NCI-H1105 treated with DMSO at 0.1 percent for 48 hours (cell line): ENCODE data around the gene JMJD6.
"Not testable (repeated sequence)": the region's sequence is repeated elsewhere in the genome, so short reads cannot be mapped to it uniquely, and the experiment has no call there.

ENCODE experiments used
- DNase-seq: peaks from one replicate; lab custom pipeline; 2025; lab: John Stamatoyannopoulos, UW

The JMJD6 gene

GRCh38 chr17:76736349-76737081 is 10.1 kb upstream of the JMJD6 start:
- DNase-seq: peak; percentile 46

DNA sequence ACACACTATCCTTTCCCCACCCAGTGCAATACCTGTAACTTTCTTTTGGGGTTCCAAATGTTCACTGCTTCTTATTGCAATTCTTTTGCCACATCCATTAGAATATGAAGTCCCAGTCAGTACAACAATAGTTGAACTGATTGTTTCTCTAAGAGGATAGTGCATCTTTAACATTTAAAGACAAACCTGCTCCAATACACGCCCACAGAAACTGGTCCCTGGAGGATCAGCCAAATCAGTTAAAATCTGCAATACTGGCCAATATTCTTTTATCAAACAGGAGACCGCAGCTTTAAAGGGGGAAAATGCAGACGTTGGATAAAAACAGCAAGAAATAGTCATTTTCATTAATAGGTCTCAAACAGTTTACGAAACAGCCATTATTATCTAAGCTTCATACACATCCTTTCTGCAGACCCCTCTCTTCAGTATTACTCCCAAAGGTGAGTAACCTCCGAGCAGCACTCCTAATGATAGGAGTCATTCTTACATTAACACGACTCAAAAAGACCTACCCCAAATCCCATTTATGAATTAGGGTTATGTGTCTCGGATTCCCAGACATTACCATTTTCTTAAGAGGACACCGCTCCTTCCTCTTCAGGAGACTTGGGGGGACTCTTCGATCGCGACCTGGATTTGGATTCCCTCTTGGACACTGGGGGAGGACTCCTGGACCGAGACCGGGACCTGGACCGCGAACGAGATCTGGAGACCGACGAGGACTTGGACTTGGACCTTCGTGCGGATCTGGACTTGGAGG is 9.4 kb upstream of the JMJD6 start:
- no peak for DNase-seq

GRCh38 chr17:76735006-76735405 is 8.6 kb upstream of the JMJD6 start:
- no peak for DNase-seq

GRCh38 chr17:76734080-76734840 is 7.9 kb upstream of the JMJD6 start:
- no peak for DNase-seq

GRCh38 chr17:76733618-76733957 is 7.2 kb upstream of the JMJD6 start:
- no peak for DNase-seq

DNA sequence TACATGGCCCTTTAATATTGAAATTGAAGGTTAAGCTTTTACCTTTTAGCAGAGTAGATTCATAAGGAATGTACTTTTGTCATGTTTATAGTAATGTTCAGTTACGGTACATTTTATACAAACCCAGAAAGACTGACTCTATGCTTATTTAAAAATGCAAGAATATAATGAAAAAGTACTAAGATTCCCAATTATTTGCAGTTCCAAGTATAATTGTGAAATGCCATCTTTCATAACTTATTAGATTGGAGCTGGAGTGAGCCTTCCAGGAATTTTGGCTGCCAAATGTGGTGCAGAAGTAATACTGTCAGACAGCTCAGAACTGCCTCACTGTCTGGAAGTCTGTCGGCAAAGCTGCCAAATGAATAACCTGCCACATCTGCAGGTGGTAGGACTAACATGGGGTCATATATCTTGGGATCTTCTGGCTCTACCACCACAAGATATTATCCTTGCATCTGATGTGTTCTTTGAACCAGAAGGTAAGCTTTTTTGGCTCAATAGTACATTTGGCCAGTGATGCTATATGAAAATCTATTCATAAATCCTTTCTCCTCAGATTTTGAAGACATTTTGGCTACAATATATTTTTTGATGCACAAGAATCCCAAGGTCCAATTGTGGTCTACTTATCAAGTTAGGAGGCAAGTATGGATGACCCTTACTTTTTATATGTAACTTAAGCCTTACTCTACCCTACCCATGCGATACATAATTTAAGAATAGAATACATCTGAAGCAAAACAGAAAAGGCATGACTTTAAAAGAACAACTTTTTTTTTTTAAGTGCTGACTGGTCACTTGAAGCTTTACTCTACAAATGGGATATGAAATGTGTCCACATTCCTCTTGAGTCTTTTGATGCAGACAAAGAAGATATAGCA is 6.6 kb upstream of the JMJD6 start:
- DNase-seq: no peak

DNA sequence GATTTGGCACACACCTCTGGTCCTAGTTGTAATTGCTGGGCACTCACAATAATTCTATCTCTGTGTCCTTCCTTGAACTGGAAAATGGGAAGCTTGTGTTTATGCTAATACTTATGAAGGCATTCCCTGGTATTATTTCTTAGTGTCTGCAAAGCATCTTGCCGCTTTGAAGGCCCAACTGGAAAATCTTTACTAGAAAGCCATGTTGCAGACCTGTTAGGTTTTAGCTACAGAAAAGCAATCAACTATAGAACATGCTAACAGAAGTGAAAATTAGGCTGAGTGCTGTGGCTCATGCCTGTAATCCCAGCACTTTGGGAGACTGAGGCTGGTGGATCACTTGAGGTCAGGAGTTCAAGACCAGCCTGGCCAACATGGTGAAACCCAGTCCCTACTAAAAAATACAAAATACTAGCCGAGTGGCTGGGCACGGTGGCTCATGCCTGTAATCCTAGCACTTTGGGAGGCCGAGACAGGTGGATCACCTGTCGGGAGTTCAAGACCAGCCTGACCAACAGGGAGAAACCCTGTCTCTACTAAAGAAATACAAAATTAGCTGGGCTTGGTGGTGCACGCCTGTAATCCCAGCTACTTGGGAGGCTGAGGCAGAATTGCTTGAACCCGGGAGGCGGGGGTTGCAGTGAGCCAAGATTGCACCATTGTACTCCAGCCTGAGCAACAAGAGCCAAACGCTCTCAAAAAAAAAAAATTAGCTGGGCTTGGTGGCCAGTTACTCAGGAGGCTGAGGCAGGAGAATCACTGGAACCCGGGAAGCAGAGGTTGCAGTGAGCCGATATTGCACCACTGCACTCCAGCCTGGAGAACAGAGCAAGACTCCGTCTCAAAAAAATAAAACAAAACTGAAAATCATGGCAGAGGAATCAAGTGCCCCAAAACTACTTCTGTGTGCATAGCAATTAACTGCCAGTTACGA is 5.7 kb upstream of the JMJD6 start:
- DNase-seq: not testable (repeated sequence)

DNA sequence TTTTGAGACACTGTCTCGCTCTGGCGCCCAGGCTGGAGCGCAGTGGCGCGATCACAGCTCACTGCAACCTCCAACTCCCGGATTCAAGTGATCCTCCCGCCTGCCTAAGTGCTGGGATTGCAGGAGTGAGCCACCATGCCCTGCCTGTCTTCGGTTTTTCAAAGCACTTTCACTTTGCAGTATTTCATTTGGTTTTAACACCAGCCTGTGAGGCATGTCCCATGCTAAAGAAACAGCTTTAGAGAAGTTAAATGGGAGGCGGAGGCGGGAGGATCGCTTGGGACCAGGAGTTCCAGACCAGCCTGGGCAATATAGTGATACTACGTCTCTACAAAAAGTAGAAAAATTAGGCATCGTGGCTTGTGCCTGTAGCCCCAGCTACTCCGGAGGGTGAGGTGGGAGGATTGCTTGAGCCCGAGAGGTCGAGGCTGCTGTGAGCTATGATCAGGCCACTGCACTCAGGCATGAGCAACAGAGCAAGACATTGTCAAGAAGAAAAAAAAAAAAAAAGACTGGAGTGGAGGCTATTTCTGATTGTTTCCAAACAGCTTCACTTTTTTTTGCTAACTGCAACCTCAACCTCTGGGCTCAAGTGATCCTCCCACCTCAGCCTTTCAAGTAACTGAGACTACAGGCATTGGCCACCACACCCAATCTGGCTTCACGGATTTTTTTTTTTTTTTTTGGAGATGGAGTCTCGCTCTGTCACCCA is 1.5 kb upstream of the JMJD6 start:
- DNase-seq: no peak

GRCh38 chr17:76726776-76727718 is 641 bp upstream of the JMJD6 start, which contains the start of gene METTL23:
Gene METTL23, plus strand, starts transcription at chr17:76726839. Its CDS starts 2,872 bp downstream, at chr17:76729711.
- peak; percentile 40 for DNase-seq

DNA sequence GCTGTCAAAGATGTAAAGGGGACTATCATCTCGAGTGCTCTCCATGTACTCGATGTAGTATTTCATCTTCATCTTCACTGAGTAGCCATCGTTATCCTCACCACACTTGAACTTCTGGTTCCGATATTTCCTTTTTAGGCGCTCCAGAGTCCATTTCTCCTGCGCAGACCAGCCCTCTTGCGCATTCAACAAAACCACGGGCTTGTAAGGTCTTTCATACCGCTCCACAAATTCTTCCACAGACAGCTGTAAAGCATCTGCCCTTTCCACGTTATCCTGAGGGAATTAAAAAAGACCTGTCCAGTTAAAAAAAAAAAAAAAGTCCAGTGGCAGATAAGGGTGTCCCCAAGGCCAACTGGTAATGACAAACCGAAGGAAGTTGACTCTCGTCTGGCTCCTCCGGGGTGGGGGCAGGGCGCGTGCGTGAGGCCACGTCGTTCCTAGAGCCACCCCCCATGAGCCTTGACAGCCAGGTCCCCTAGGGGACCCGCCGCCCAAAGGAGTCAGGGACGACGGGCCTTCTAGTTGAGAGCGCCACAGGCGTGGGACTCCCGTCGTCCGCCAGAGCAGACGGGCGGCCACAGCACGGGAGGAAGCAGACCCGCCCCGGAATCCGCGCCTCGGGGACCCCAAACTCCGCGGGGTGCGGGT is 701 bp downstream of the JMJD6 start:
- no peak for DNase-seq

DNA sequence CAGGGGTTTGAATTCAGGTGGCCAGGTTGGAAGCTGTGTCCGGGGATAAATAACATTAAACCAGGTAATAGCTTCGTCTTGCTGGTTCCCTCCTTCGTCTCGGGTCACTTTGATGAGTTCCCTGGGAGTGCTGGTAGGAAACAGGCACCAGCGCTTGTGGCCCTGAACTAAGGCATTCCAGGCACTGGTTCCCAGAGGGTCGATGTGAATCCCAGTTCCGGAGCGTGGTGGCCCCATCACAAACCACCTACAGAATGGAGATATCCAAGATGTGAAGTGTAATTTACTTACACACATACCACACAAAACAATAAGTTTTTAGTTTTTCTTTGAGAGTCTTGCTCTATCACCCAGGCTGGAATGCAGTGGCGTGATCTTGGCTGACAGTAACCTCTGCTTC is 2.6 kb downstream of the JMJD6 start:
- DNase-seq: no peak

GRCh38 chr17:76722977-76723376 is 3.4 kb downstream of the JMJD6 start:
- DNase-seq: not testable (repeated sequence)

GRCh38 chr17:76722279-76722678 is 4.1 kb downstream of the JMJD6 start:
- DNase-seq: no peak

DNA sequence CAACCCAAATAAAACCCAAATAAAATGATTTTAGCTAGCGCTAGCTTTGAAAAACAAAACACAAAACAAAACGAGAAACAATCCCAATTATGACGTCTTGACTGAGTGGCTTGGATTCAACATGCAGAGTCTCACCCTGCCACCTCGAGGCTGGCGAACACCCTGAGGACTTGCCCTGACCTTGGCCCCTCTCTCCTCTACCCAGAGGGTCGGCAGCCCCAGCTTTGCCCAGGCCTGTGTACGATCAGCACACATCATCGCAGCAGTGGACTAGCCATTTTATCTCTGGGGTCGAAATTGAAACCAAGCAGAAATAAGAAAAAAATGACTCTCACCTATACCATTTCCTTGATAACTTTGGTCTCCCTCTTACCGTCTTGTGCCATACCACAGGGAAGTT is 4.9 kb downstream of the JMJD6 start:
- no peak for DNase-seq

GRCh38 chr17:76720941-76721340 is 5.5 kb downstream of the JMJD6 start:
- DNase-seq: no peak

- DNase-seq: no peak
These were observed 6.2 kb downstream of the JMJD6 start for GRCh38 chr17:76720211-76720610.

DNA sequence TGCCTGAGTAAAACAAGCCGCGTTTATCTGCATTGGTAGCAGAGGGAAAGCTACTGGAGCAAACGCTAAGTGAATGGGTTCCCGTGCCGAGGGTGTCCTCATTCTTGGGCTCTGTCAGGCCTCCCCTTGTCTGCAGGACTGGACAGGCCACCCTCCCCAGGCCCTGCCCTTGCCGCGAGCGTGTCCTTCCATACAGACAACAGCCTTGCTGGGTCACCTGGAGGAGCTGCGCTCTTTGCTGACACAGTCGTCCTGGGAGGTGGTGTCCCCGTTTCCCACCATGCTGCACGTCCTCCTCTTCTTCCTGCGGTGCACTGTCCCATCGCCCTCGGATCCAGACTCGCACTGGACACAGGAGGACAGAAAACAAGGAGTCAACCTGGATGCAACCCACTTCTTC is 7.9 kb downstream of the JMJD6 start:
- DNase-seq: no peak

GRCh38 chr17:76716839-76717215 is 9.6 kb downstream of the JMJD6 start:
- DNase-seq: no peak
